Sigmoid colon (tissue), 3 donors: ENCODE data around the gene MRTFB.

Experiments
- CTCF ChIP-seq, 4 experiments: fragments of 450-650 bp in 3 of 4; fragments of 200-600 bp in 1 of 4; IDR thresholded peaks; one replicate each; pipeline ENCODE4 v1.5.1; 2016 to 2019; ENCODE audit warnings: antibody characterized with exemption in 4 of 4, mild to moderate bottlenecking in 3 of 4, moderate library complexity in 2 of 4
- POLR2A ChIP-seq, 2 donors: fragments of 450-650 bp; IDR thresholded peaks; one replicate each; pipeline ENCODE4 v1.6.1; 2016; ENCODE audit warnings: antibody characterized with exemption in 2 of 2, mild to moderate bottlenecking in 2 of 2, moderate library complexity in 2 of 2

GRCh38 chr16:14110728-14111251 is 39.7 kb downstream of the MRTFB start:
- TF ChIP-seq CTCF (IDR thresholded peaks at IDR 0.05) (no peak), POLR2A (IDR thresholded peaks at IDR 0.05) (no peak)
